ENCODE data around the gene NFIA. TPM values are rescaled to one million over a fixed set of nuclear protein-coding genes. Genes with fewer than 3 reads are reported as not detected.
A peak's percentile ranks its signal among the peaks of the same experiment; 100 is the strongest.

NFIA gene
- total RNA-seq, 1 donor from 2014 or later: 66.6 TPM

DNA sequence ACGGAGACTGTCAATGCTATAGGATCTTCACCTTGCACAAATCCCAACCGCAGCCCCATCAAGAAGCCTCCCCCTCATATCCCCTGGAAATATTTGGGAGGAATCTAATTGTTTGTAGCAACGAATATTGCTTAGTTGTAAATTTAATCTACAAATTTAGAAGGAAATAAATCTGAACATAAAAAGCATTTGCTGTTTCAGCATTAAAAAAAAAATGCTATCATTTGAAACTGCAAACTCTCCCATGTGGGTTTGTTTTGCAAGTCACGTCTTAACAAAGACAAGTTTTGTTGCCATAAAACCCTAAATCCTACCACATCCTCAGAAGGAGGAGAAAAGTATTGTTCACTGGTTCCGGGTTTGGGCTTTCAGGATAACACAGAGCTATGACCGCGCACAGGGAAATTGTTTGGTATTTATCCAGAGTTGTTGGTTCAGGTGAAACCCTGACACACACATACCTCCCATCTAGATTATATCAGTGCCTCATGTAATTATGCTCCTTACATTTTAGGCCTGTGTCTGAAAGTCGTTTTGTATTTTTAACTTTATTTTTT lies 363.0 kb downstream of the NFIA start:
- DNase-seq (no peak), ATAC-seq (no peak)
- Histone ChIP-seq H3K27ac (no peak overlapping the region), H3K4me1 (peaks cover 23% of the 10 kb centered on the region), H3K4me3 (no peak overlapping the region), H3K36me3 (no peaks in the 10 kb centered on the region), H3K27me3 (no peaks in the 10 kb centered on the region), H3K9me3 (no peaks in the 10 kb centered on the region)
- intact Hi-C loops (cut with DNase I): no loop called here
- TF ChIP-seq, protein P1, sequence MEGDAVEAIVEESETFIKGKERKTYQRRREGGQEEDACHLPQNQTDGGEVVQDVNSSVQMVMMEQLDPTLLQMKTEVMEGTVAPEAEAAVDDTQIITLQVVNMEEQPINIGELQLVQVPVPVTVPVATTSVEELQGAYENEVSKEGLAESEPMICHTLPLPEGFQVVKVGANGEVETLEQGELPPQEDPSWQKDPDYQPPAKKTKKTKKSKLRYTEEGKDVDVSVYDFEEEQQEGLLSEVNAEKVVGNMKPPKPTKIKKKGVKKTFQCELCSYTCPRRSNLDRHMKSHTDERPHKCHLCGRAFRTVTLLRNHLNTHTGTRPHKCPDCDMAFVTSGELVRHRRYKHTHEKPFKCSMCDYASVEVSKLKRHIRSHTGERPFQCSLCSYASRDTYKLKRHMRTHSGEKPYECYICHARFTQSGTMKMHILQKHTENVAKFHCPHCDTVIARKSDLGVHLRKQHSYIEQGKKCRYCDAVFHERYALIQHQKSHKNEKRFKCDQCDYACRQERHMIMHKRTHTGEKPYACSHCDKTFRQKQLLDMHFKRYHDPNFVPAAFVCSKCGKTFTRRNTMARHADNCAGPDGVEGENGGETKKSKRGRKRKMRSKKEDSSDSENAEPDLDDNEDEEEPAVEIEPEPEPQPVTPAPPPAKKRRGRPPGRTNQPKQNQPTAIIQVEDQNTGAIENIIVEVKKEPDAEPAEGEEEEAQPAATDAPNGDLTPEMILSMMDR (IDR thresholded peaks at IDR 0.05): no peak

DNA sequence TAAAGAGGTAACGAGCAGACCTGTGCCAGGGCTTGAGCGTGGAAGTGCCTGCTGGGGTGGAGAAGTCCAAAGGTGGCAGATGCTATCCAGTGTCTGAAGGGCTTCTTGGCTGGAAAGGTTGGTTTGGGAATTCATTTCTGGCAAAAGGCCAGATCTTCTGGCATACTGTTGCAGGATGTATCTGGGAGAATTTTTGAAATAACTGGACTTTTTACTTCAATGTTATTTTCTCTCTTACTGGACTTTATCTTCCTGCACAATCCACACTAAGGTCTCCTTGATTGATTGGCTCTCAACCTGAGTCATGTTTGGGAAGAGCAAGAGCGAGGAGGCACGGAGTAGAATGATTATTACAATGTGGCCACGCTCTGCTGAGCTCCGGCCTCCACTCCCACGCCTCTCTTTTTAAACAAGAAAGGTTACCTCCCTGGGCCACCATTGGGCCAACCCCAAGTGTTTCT lies 364.2 kb downstream of the NFIA start:
- intact Hi-C loops (cut with DNase I): no loop called here
- no peak for ATAC-seq
- H3K4me3 ChIP-seq: no peak overlapping the region
- H3K36me3 ChIP-seq: no peaks in the 10 kb centered on the region
- H3K9me3 ChIP-seq: no peaks in the 10 kb centered on the region
- no peak for DNase-seq
- no peak overlapping the region for H3K27ac ChIP-seq
- peaks cover 33% of the 10 kb centered on the region for H3K4me1 ChIP-seq
- TF ChIP-seq, protein P1 (IDR thresholded peaks at IDR 0.05): no peak
- no peaks in the 10 kb centered on the region for H3K27me3 ChIP-seq

DNA sequence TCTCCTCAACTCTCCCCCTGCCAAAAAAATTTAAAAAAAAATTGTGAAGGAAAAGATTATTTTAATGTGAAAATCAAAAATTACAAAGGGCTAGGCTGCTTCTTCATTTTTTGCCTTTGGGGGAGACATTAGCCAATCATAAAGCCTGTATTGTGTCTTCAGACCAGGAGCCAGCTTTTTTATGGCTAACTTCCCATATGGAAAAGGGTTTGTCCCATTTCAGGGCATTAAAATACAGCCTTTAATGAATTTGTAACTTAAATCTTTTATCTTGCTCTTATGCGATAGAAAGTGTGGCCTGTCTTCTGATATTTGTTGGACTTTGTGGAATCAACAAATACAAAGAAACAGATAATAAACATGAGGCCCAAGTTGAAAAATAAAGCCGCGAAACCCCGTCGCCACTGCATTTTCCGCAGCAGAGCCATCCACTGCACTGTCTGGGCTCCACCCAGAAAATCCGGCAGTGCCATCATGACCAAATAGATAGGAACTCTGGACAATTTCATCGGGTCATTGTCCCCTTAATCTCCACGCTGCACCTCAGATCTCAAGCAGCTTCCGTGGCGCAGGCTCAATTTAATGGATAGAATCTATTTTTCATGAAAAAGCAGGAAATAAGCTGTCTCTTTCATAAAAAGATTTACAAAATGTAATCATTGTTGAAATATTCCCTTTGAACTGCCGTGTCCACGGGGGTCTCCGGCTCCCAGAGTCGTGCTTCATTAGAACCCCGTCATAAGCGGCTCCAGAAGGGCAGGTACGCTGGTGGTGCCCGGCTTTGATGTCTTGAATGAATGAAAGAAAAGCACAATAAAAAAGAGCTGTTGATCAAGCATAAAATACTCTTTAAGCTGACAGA lies 365.0 kb downstream of the NFIA start:
- TF ChIP-seq, protein P1 (IDR thresholded peaks at IDR 0.05): no peak
- peaks cover 34% of the 10 kb centered on the region for H3K4me1 ChIP-seq
- DNase-seq (no peak), ATAC-seq (no peak)
- H3K27ac ChIP-seq: no peak overlapping the region
- H3K27me3 ChIP-seq: no peaks in the 10 kb centered on the region
- H3K4me3 ChIP-seq: no peak overlapping the region
- H3K9me3 ChIP-seq: no peaks in the 10 kb centered on the region
- H3K36me3 ChIP-seq: no peaks in the 10 kb centered on the region
- intact Hi-C loops (cut with DNase I): no loop called here

DNA sequence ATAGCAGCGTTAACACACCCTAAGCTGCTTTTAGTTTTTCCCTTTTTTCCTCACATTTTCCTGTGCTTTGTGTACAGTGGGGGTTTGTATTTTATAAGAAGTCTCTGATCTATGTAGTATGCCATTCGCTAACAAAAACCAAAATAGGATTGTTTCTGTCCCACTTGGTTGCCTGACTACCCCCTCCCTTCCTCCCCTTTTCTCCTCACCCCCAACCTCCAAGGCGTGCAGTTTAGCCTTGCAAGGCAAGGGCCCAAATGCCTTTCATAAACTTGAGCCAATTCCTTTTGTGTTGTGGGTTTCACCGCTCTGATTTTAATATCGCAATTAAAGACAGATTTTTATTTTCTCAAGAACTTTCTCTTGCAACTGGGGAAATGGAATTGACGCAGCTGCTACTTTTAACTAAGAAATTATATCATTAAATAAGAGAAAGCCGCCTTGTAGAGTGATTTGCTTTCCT lies 365.6 kb downstream of the NFIA start:
- Histone ChIP-seq H3K9me3 (no peaks in the 10 kb centered on the region), H3K27ac (no peak overlapping the region), H3K27me3 (no peaks in the 10 kb centered on the region), H3K4me3 (no peak overlapping the region), H3K36me3 (no peaks in the 10 kb centered on the region), H3K4me1 (peaks cover 34% of the 10 kb centered on the region)
- no peak for ATAC-seq
- intact Hi-C loops (cut with DNase I): no loop called here
- DNase-seq: no peak
- TF ChIP-seq, protein P1 (IDR thresholded peaks at IDR 0.05): no peak

DNA sequence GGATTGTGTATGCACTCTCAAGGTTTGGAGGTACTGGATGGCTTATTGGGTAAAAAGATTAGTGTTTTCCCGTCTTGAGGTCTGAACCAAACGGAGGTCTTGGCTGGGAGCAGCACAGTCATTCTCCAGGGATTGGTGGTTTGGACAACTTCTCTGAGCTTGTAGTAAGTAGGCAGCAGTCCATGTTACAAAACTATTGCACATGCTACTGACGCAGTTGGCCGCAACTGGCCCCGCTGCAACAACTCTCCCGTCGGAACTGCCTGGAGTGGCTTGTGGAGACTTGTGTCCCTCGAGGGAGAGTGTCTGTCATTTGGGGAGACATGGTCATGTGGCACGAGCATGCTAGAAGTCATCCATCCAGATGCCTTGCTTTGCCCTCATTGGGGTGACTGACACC lies 366.6 kb downstream of the NFIA start:
- Histone ChIP-seq H3K27ac (peak overlapping the region; percentile 33), H3K4me3 (no peak overlapping the region), H3K36me3 (no peaks in the 10 kb centered on the region), H3K9me3 (no peaks in the 10 kb centered on the region), H3K27me3 (no peaks in the 10 kb centered on the region), H3K4me1 (peaks cover 40% of the 10 kb centered on the region)
- DNase-seq (no peak), ATAC-seq (no peak)
- TF ChIP-seq, protein P1 (IDR thresholded peaks at IDR 0.05): no peak
- intact Hi-C loops (cut with DNase I): no loop called here
